CD1c-positive myeloid dendritic cell (primary cell): ENCODE measurements around the gene FAM136A.
"Not testable (repeated sequence)": the region's sequence is repeated elsewhere in the genome, so short reads cannot be mapped to it uniquely, and the experiment has no call there.

Source experiments
- DNase-seq: peaks from one replicate; pipeline ENCODE4 v3.0.0-alpha.2; 2016; ENCODE audit errors: extremely low spot score

FAM136A gene

DNA sequence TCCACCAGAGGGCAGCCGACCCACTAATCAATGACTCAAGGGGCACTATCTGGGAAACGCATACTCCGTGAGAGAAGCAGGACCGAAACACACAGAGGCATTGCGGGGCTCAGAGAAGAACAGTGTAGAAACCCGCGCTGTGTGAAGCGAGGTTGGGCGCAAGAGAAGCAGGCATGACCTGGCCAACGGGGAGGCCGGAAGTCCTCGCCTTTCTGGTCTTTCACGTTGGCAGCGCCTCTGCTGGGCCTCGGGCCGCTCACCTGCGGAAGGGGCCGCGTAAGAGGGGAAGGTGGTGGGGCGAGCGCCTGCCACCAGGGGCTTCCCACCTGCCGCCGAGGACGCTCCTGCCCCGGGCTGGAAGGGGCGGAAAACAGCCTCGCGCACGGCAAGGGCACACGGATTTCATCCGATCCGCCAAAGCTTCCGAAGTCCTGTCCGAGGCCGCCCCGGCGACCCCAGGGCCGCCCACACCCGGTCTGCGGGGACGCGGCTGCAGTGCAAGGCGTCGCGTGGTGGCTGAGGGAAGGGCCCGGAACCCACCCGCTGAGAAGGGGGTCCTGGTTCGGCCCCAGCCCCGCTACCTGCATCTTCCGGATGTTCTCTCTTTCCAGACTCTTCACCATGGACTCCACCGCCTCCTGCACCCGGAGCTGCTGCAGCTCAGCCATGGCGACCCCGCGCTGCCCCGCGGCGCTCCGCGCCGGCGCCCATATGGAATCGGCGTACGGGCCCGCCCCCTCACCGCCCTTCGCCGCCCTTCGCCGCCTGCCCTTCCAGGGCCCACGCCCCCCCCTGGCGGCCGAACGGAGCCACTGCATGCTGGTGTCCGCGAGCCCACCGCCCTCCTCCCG, at the start of gene FAM136A:
Gene FAM136A (minus strand): TSS at position 724 of the 851 bp plus-strand sequence. CDS start 56 bp downstream, at position 668.
- peak; percentile 89 for DNase-seq

DNA sequence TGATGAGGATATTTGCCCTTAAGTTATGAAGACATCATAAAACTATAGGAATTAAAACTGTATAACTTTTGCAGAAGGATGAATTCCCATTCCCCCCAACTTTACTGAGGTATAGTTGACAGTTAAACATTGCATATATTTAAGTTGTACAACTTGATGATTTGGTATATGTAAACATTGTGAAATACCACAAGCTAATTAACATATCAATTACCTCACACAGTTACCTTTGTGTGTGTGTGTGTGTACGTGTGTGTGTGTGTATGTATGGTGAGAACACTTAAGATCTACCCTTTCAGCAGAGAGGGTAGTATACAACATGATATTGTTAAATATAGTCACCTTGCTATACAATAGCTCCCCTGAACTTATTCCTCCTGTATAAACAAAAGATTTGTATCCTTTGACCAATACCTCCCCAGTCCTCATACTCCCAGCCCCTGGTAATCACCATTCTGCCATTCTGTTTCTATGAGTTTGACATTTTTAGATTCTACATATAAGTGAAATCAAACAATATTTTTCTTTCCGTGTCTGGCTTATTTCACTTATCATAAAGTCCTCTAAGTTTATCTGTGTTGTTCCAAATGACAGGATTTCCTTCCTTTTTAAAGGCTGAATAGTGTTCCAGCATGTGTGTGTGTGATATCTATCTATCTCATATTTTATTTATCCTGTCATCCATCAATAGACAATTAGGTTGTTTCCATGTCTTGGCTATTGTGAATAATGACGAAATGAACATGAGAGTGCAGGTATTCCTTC, 48.2 kb upstream of the FAM136A start:
- DNase-seq = no peak

DNA sequence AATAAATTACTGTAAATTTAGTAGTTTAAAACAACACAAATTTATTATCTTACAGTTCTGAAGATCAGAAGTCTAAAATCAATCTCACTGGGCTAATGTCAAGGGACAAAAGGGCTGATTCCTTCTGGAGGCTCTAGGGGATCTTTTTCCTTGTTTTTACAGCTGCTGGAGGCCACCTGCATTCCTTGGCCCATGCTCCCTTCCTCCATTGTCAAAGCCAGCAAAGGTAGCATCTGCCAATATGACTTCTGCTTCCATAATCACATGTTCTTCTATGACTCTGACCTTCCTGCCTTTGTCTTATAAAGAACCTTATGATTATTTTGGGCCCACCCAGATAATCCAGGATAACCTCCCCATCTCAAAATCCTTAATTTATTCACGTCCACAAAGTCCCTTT, 46.0 kb upstream of the FAM136A start:
- no peak for DNase-seq

DNA sequence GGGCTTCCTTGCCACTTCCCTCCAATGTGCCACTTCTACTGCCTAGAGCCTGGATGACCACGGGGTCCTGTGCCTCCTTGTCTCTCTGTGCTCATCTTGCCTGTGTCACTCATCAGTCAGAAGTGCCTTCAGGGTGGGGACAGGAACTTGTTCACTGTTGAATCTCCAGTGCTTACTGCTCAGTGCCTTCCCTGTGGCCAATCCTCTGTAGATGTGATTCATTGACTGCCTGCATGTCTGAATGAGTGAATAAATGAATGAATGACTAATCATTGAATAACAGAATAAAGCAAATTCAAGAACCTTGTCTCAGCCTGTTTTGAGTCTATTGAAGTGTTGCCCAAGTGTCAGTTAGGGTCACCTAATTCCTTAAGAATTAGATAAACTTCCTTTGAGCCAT, 42.3 kb upstream of the FAM136A start:
- no peak for DNase-seq

DNA sequence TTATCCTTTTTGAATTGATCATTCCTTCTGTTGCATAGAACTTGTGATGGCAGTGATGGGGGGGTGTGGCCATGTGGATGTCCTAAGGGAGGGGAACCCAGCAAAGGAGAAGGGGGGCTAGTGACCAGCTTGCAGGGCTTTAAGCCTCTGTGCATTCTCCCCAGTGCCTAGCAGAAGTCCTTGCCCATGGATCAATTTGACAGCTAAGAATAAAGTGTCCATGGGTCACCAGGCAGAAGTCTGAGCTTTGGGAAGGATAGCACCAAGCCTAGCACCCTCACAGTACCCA, 39.6 kb upstream of the FAM136A start:
- no peak for DNase-seq

DNA sequence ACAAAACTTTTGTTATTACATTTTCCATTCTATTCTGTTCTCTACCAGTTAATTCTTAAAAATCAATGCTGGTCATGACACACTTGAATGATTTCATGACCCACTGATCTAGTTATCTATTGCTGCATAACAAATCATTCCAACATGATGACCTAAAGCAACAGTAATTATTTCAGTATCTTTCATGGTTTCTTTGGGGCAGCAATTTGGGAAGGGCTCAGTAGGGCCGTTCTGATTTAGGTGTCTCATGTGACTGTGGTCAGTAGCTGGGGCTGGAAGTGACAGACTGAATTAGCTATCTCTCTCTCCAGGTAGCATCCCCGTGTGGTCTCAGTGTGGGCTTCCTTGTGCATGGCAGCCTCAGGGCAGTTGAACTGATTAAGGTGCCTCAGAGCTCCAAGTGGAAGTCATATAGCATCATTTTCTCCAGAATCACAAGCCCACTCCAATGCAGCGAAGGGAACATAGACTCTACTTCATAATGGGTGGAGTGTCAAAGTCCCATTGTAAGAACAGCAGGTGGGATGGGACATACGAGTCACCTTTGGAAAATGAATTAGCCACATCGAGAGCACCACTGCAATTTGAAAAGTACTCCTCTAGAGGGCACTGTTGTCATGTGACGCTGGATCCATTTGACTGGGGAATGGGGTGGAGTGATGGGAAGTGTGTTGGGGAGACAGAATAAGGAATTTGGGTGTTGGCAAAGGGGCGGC, 39.1 kb upstream of the FAM136A start:
- DNase-seq = peak; percentile 73

DNA sequence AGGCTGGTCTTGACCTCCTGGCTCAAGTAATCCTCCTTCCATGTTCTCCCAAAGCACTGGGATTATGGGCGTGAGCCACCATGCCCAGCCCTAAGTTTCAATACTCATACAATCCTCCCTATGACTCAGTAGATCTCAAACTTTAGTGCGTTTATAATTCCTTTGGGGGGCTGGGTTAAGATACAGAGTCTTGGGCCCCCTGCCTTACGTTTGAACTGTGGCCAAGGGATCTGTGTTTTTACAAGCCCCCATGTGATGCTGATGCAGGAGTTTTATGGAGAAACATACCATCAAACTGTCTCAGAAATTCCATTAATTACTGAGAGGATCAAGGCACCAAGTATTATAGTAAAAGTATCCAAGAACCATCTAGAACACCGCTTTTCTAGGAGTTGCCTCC, 38.2 kb upstream of the FAM136A start:
- DNase-seq = no peak

DNA sequence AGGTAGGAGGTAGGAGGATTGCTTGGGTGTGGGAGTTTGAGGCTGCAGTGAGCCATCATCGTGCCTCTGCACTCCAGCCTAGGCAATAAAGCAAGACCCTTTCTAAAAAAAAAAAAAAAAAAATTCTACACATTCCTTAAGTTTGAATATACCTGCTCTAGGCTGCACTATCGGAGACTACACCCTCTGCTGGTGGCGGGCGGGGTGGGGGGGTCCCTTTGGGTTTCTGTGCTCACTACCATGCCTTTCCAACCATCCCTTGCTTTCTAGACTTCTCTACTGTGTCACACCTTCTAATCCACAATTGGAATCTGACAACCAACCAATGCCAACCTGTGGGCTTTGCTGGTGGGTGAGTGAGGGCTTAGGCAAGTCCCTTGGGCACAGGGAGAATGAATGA, 34.7 kb upstream of the FAM136A start:
- DNase-seq = no peak

DNA sequence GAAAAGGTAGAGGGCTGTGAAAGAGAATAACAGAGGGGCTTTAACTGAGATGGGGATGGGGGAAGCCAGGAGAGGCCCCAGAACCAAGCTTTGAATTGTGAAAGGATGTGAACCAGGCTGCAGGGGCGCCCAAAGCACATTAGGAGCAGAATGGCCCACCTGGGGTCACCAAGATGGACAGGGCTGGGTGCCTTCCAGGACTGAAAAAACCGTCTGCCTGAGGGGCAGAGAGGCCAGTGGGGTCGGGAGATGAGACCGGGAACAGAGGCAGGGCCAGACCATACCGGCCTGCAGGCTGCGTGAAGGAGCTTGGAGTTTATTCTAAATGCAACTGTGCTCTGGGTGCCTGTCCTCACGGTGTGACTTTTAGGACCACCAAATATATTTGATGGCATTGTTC, 29.1 kb upstream of the FAM136A start:
- no peak for DNase-seq

DNA sequence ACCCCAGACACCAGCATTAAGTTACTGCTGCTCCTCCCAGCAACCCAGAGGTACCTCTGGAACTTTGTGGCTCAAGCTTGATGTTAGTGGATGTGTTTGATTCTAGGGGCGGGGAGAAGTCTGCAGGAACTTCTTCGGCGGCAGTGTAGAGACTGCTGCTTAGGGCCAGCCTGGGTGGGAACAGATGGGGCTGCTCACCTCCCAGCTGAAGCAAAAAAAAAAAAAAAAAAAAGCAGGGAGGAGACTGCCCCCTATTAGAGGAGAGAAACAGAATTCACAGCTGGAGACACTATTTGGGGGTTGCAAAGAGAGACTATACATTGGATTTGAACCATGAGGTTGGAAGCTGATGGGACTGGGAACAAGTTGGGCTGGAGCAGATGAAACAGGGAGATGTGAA, 28.6 kb upstream of the FAM136A start:
- DNase-seq = no peak

DNA sequence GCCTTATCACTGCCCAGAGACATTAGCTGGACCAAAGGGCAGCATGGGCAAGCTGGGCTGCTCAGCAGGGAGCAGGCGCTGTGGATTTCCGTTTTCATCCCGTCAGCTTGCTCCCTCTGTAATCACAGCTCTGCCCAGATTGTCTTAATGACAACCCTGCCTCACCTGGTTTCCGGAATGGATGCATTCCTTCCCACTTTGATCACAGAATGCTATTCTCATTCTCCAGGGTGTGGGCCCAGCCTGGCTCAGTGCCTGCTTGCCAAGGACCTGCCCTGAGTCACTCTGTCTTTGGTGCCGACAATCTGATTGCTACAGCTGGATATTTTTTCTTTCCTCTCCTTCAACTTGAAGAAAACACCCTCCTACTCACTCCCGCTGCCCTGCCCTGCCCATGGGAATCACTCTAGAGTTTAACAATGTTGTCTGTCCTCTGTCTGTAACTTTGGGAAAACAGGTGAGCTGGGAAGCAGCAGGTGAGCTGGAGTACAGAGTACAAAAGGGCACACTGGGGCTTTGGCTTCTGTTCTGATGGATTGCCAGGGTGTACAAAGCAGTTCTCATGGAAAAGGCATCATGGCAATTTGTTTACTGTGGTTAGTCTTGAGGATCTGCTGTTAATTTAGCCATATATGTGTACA, 27.2 kb upstream of the FAM136A start:
- no peak for DNase-seq

DNA sequence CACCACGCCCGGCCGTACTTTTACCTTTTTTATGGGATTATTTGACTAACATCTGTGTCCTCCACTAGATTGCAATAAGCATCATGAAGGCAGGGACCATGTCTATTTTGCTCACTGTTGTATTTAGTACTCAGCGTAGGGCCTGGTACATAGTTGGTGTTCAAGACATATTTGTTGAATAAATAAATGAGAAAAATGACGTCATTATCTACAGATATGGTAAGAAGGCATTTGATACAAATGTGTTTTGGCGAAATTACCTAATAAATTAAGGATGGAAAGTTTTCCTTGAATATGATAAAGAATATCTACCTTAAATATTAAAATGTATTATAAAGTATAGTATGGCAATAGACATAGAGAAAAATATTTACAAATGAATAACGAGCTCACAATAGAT, 24.0 kb upstream of the FAM136A start:
- DNase-seq = no peak

DNA sequence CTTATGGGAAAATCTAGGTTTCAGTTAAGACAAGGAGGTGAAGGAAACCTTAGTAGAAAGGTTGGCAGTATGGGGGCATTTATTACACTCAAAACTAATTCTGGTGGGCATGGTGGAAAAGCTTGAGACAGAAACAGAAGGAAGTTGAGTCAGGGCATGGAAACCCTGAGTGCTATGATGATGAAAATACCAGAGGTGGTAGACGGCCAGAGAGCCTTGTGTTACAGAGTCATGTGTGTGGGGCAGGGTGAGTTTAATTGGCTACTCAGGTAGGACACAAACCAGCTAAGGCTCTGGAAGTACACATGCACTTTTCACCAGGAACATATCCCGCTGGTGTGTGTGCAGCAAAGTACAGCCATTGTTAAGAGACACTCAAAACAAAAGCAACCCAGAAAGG, 20.7 kb upstream of the FAM136A start:
- DNase-seq = no peak

DNA sequence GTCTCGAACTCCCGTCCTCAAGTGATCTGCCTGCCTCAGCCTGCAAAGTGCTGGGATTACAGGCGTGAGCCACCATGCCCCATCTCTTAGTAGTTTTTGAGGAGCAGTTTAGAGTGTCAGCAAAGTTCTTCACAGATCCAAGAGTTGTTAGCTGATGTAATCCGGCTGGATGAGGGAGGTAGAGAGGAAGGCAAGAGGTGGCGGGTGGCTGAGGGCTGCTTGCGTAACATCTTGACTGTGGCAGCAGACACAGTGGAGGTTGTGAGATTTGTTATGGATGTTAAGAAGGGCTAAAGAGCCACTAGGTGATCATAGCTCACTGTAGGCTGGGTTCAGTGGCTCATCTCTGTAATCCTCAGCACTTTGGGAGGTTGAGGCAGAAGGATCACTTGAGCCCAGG, 19.5 kb upstream of the FAM136A start:
- DNase-seq = no peak

DNA sequence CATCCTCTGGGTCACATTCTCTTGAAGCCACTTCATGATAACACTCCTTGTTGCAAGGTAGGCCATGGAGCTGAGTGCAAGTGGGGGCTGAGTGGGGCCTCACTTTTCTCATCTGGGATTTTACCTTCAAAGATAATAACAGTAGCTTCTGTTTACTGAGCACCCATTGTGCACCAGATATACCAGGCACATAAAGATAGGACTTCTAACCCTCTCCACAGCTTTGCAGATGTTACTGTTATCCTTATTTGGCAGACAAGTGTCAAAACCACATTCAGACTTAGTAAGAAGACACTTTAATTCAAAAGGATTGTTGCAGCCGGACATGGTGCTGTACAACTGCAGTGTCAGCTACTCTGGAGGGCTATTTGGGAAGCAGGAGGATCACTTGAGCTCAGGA, 12.8 kb upstream of the FAM136A start:
- no peak for DNase-seq

DNA sequence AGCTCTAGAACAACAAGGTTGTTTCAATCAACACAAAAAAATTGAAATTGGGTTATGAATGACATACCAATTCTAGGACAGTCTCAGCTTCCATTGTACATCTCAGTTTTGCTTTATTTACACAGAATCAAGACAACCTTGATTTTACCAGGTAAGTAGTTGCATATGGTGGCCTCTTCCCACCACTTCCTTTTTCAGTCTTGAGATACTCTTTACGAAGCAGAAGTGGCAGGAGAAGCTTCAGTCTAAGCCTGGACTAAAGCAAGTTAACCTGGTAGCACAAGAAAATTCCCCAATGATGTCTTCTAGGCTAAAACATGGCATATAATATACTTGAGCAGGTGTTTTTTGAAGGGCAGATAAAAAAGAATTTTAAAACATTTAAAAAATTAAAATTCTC, 10.7 kb upstream of the FAM136A start:
- DNase-seq = no peak

DNA sequence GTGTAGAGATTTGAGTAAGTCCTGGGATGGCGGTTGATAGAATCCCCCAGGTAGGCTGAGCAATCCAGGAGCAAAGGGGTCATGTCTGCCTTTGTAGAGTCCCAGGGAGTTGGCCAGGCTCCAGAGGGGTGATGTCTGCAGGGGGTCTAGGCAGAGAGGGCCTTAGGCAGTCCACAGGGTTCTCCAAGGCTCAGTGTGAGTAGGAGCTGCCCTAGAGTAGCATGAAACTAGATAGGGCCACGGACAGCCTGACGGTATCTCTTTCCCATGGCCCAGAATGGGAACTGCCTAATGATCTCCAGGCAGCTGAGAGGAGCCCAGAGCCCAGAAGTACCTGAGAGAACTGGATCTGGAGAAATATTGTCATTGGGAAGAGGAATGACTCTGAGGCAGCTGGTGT, 9.0 kb upstream of the FAM136A start:
- no peak for DNase-seq

DNA sequence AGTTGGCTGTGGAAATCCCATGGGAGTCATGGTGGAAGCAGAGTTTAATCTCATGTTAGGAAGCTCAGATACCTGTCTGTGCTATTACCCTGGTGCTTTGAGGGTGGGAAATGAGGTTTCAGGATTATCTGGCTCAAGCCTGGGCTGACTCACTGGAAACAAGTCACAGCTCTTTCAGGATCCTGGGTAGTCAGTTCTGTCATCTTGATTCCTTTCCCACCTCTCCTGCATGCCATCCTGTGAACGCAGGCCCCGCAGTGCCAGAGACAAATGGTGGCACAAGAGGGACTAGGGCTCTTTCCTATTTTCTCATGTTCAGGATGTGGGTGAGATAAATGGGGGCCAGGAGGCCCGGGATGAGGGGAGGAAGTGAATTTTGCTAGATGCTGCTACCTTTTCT, 3.7 kb upstream of the FAM136A start:
- no peak for DNase-seq

DNA sequence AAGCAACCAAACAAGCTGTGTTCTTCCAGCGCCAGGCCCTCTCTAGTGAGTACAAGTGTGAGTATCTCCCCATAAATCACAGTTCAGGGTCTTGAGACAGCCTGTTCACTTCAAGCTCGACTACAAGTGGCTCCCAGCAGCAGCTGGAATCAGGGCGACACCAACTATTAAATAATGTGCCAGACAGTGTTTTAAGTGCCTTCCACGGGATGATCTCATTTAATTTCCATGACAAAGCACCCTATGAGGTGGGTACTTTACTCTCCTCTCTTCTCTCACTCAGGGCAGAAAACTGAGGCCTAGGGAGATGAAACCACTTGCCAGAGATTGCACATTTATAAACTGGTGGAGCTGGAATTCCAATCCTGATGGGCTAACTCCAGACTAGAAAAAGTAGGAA, 2.6 kb upstream of the FAM136A start:
- DNase-seq = no peak

DNA sequence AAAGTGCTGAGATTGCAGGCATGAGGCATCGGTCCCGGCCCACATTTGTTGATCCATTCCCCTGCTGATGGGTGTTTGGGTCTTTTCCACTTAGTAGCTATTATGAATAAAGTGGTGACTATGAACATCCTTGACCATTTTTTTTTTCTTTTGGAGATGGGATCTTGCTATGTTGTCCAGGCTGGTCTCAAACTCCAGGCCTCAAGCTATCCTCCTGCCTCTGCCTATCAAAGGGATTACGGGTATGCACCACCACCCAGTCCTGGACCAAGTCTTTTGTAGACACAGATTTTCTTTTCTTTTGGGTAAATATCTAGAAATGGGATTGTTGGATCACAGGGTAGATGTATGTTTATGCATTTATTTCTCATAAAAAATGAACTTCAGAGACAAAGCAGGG, 1.3 kb upstream of the FAM136A start:
- no peak for DNase-seq

DNA sequence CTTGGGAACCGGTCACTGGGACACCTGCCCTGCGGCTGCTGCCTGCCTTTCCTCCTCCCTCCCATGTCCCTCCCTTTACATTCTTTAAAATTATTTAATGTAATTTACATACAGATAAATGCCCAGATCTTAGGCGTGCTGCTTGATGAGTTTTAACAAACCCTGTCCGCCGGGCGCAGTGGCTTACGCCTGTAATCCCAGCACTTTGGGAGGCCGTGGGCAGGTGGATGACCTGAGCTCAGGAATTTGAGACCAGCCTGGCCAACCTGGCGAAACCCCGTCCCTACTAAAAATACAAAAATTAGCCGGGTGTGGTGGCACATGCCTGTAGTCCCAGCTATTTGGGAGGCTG, 304 bp upstream of the FAM136A start:
- DNase-seq = not testable (repeated sequence)

DNA sequence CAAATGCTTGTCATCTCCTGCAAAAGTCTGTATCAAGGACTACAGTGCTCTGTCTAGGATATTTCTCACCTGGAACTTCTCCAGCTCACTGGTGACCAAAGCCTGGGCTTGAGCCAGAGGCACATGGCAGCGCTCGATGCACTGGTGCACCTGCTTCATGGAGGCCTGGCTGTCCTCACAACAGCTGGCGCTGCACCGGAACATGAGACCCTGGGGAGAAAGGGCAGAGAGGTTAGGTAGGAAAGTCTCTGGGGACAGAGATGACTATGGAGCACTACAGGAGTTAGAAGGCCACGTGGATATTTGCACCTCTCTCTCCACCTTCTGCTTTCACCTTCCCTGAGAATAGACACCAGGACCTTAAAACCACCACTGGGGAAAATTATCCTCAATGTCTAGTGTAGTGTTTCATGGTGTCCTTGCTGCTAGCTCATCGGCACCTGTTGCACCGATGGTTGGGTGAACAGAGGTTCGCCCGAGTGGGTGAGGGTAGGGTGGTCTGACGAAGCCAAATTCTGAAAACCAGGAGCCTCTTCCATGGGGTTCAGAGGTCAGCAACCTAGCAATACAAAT, 1.0 kb downstream of the FAM136A start:
- DNase-seq = no peak
